D341Med (cell line): ENCODE measurements around the gene GDI1.

Source experiments
- DNase-seq: peaks from one replicate; pipeline ENCODE4 v3.0.0; 2012; ENCODE audit warnings: low spot score

Gene GDI1

DNA sequence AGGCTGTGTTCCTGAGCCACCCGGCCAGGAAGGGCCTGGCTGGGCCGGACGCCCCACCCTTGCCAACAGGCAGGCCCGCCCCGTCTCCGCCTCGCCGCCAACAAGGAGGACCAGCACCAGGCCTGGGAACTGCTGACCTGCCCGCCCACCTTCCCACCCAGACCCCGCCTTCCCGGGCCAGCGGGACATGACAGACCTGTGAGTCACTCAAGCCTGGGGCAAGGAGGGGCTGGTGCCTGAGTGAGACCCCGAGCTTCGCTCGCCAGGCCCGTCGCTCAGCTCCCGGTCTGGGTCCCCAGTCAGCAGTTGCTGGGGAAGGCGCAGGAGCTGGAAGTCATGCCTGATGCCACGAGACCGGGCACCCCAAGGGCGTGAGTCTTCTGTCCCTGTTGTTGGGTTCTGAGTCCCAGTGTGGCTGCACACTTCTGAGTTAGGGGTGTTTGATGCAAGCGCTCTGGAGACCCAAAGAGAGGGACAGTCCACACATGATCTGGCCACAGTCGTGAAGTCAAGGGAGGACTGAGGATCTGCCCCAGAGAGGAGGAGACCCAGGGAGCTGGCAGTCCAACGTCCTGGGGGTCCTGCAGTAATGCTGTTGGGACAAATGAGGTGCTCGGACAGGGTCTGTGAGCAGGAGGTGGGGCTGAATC, 27.6 kb upstream of the GDI1 start, which contains the start of gene DNASE1L1:
Gene DNASE1L1, minus strand, starts transcription at position 33 of the 650 bp plus-strand sequence. CDS start 3,686 bp downstream, outside the sequence.
- no peak for DNase-seq

- peak; percentile 77 for DNase-seq
These were observed 25.0 kb upstream of the GDI1 start for GRCh38 chrX:154411981-154412340.

GRCh38 chrX:154412468-154412867, 24.5 kb upstream of the GDI1 start:
- DNase-seq = no peak

- DNase-seq = no peak
These were observed 23.8 kb upstream of the GDI1 start for GRCh38 chrX:154413142-154413541.

DNA sequence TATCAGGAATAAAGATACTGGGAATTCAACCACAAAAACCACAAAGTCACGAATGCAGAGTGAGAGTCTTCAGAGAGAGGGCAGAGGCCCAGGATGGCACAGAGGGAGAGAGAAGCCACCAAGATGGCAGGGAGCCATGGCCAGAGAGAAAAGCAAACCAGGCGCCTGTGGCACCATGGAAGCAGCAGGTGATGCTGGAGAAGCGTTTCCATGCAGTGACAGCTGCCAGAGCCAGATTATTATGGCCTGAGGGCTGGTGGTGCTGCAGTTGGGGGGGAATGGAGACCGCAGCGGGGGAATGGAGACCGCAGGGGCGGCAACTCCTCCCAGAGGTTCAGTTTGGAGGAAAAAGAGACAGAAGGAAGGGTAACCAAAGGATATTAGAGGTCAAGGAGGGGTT, 19.8 kb upstream of the GDI1 start:
- DNase-seq = no peak

GRCh38 chrX:154419189-154419588, 17.8 kb upstream of the GDI1 start:
- DNase-seq = no peak

GRCh38 chrX:154419688-154420401, 17.1 kb upstream of the GDI1 start:
- DNase-seq = no peak

- no peak for DNase-seq
These were observed 16.6 kb upstream of the GDI1 start for GRCh38 chrX:154420402-154420756.

GRCh38 chrX:154426916-154427770, 9.8 kb upstream of the GDI1 start:
- no peak for DNase-seq

DNA sequence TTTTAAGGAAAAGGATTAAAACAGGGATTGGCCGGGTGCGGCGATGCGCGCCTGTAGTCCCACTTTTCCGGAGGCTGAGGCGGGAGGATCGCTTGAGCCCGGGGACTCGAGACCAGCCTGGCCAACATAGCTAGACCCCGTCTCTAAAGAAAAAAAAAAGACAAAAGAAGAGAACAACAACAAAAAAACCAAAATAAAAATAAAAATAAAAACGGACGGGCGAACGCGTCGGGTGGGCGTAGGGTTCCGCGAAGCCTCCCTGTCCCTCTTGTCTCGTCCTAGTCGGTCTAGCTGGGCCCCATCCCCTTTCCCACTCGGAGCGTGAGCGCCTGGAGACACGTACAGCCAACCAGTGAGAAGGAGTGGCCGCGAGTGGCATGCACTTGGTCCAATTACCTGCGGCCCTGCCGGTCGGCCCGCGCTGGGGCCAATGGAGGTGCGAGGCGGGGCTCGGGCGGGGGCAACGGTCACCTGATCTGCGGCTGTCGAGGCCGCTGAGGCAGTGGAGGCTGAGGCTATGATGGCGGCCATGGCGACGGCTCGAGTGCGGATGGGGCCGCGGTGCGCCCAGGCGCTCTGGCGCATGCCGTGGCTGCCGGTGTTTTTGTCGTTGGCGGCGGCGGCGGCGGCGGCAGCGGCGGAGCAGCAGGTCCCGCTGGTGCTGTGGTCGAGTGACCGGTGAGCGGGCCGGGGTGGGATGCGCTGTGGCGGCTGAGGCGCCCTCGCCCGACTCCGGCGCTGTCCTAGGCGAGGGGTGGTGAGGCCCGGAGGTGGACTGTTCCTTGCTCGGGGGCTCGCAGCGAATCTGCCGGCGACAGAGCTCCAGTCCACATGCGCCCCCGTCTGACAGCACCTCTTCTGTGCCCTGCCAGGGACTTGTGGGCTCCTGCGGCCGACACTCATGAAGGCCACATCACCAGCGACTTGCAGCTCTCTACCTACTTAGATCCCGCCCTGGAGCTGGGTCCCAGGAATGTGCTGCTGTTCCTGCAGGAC, 8.5 kb upstream of the GDI1 start, which contains the start of gene ATP6AP1:
Gene ATP6AP1, plus strand, starts transcription at position 502 of the 996 bp plus-strand sequence. Its CDS starts 16 bp downstream, at position 518.
- peak; percentile 93 for DNase-seq

DNA sequence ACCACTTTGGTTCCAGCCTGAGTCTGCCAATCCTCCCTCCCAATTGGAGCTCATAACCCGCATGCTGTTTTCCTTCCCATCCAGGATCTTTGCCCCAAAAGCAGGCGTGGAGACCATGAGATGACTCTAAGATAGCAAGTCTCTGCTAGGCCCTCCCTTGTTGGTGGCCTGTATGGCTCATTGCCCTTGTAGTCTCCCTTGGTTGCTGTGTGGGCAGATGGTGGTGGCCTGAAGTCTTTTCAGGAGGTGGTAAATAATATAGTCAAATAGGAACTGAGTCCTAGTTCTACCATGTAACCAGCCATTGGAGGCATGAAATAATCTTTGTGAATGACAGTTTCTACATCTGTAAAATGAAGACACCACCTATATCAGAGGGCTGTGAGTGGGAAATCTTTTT, 7.2 kb upstream of the GDI1 start:
- no peak for DNase-seq

DNA sequence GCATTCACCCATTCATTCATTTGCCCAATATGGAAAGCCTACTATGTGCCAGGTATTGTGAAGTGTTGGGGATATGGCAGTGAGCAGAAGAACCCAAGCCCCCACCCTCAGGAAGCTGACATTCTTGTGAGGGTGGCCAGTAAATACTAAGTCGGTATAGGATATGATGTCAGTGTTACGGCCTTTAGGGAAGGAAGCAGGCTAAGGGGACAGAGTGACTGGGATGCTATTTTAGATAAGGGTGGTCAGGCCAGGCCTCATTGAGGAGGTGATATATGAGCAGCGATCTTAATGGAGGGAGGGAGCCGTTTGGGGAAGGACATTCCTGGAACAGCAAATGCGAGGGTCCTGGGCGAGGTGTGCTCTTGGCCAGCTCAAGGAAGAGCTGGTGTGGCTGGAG, 6.5 kb upstream of the GDI1 start:
- no peak for DNase-seq

DNA sequence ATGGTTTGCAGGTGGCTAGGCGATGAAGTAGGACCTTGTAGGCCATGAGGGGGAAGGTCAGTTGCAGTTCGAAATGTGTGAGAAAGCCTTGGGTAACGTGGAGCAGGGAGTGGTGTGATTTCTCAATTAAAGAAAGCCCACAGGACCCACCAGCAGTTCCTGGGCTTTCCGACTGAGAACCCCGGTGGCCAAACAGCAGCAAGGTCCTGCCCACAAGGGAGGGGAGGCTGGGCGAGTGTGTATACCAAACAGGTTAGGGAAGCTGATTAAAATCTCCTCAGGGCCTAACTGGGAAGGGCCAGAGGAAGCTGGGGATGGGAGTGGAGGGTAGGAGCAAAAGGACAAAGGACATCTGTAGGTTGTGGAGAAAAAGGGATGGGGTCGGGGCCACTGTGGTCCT, 6.0 kb upstream of the GDI1 start:
- no peak for DNase-seq

DNA sequence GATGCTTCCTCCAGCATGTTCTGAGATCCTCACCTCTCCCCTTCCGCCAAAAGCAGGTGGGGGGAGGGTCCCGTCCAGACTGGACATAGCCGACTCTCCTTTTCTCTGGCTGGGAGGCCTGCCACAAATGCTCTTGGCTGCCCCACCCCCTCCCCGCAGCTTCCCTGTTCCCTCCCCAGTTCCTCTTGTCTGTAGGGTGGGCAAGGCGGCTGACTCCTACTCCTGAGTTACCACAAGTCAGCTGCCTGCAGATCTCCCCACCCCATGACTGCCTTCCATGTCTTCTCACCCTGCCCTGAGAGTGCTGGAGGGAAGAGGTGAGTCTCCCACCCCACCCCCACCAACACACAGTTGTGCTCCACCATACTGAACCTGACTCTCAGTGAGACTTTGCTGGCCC, 5.6 kb upstream of the GDI1 start:
- no peak for DNase-seq

GRCh38 chrX:154432210-154432609, 4.7 kb upstream of the GDI1 start:
- DNase-seq = no peak

DNA sequence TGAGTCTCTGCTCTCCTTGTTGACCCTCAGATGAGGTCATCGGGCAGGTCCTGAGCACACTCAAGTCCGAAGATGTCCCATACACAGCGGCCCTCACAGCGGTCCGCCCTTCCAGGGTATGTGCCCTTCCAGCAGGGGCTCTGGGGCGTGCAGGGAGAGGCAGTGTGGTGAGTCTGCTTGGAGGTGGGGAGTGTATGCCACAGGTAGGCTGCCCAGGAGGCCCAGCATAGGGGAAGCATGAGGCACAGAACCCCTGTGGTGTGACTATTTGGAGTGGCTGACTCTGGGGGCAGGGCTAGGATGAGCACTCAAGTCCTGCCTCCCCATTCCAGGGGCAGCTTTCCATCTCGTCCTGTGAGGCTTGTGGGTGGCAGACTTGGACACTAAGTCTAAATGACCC, 3.3 kb upstream of the GDI1 start:
- DNase-seq = no peak

GRCh38 chrX:154434394-154435168, 2.4 kb upstream of the GDI1 start:
- DNase-seq = no peak

DNA sequence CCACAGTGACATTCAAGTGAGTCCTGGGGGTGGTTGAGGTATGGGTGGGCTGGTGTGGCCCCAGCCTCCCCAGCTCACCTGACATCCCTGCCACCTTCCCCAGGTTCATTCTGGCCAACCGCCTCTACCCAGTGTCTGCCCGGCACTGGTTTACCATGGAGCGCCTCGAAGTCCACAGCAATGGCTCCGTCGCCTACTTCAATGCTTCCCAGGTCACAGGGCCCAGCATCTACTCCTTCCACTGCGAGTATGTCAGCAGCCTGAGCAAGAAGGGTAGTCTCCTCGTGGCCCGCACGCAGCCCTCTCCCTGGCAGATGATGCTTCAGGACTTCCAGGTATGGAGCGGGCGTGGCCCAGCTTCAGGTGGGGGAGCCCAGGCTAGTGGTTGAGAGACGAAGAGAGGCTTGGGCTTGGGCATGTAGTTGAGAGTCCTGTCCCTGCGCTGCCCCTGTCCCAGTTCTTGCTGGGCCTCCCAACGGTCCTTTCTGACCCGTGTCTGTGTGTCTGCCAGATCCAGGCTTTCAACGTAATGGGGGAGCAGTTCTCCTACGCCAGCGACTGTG, 1.7 kb upstream of the GDI1 start:
- DNase-seq = no peak

DNA sequence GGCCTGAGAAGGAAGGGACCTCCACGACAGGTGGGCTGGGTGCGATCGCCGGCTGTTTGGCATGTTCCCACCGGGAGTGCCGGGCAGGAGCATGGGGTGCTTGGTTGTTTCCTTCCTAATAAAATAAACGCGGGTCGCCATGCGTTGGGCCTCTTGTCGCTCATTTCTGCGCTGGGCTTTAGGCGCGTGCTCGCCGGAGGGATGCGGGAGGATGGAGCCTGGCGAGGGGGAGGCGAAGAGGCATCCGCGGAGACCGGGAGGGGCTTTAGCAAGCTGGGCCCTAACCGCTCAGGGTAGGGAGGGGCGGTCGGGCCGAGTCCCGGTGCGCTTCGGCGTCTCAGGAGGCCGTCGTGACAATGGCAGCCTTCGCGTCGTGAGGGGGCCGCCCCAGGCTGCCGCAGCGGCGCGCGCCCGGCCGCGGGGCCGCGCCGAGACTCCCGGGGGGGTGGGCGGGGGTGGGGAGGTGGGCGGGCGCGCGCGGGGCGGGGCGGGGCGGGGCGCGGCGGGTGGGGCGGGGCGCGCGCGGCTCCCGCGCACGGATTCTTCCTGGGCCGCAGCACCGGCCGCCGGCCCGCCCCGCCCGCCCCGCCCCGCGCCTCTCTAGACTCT, 476 bp upstream of the GDI1 start:
- DNase-seq = peak; percentile 90
